HepG2 (cell line): ENCODE results near the gene TBX6. TPM values are rescaled to one million over a fixed set of nuclear protein-coding genes. Genes with fewer than 3 reads are reported as not detected.

ENCODE experiments used
- CREM ChIP-seq, 2 experiments: sonication (generic) in 1 of 2; formaldehyde crosslinking in 1 of 2; IDR thresholded peaks; 2 replicates each; pipeline versions ENCODE4 v1.4.0 to v1.6.1; 2016 to 2020; ENCODE audit warnings: antibody characterized with exemption in 1 of 2, mild to moderate bottlenecking in 1 of 2, missing genetic modification reagents in 1 of 2
- GABPA ChIP-seq, 2 experiments: IDR thresholded peaks; 2 replicates each; pipeline ENCODE4 v1.6.1; 2011 to 2016; ENCODE audit warnings: low read depth in 2 of 2, low read length in 1 of 2, missing biosample characterization in 1 of 2, missing genetic modification characterization in 1 of 2
- HES4 ChIP-seq: sonication (generic); formaldehyde crosslinking; IDR thresholded peaks from 2 replicates; pipeline ENCODE4 v1.9.0; 2021; ENCODE audit warnings: mild to moderate bottlenecking, missing genetic modification reagents, borderline replicate concordance
- MAFG ChIP-seq: sonication (generic); formaldehyde crosslinking; IDR thresholded peaks from 2 replicates; pipeline ENCODE4 v1.5.1; 2020; ENCODE audit warnings: mild to moderate bottlenecking, missing genetic modification reagents
- NPAS2 ChIP-seq: sonication (generic); formaldehyde crosslinking; IDR thresholded peaks from 2 replicates; pipeline ENCODE4 v1.8.0; 2022; ENCODE audit warnings: mild to moderate bottlenecking, missing genetic modification reagents, borderline replicate concordance
- PITX1 ChIP-seq: sonication (generic); formaldehyde crosslinking; IDR thresholded peaks from 2 replicates; pipeline ENCODE4 v1.5.1; 2020; ENCODE audit warnings: mild to moderate bottlenecking, missing genetic modification reagents
- ZMAT3 ChIP-seq: sonication (generic); formaldehyde crosslinking; conservative IDR thresholded peaks from 2 replicates; pipeline ENCODE4 v1.7.0; 2021; ENCODE audit warnings: missing genetic modification reagents
- ZNF136 ChIP-seq: sonication (generic); formaldehyde crosslinking; IDR thresholded peaks from 2 replicates; pipeline ENCODE4 v1.8.1; 2022; ENCODE audit warnings: low read depth, mild to moderate bottlenecking, moderate library complexity, missing genetic modification reagents
- ZNF850 ChIP-seq: sonication (generic); formaldehyde crosslinking; conservative IDR thresholded peaks from 2 replicates; pipeline ENCODE4 v1.9.0; 2021; ENCODE audit warnings: mild to moderate bottlenecking, missing genetic modification reagents
- polyA plus RNA-seq, 8 experiments: library from polyadenylated mRNA; depleted of rRNA in 3 of 8; stranded (reverse) in 7 of 8; unstranded in 1 of 8; fragments of >200 nt; fragmentation: Illumina TruSeq in 4 of 8; extraction: Trizol in 4 of 8; gene quantifications; 2 replicates each; pipeline versions ENCODE4 v1.2.1 to v1.2.3, GENCODE V29; 2011 to 2016; ENCODE audit warnings: low read depth in 4 of 8, missing spikeins in 1 of 8, mixed read lengths in 1 of 8; ENCODE audit not compliant: insufficient read depth in 1 of 8
- total RNA-seq, 5 experiments: library from RNA; depleted of rRNA; stranded (reverse); fragments of >200 nt; fragmentation: Illumina TruSeq; extraction: Trizol; gene quantifications; 2 replicates each; pipeline ENCODE4 v1.2.3, GENCODE V29; 2016; ENCODE audit warnings: low read depth in 1 of 5
- TF ChIP-seq, protein P1 (sequence below): sonication (generic); formaldehyde crosslinking; IDR thresholded peaks from 2 replicates; pipeline ENCODE4 v1.5.0; 2020; ENCODE audit warnings: mild to moderate bottlenecking, missing genetic modification reagents
- TF ChIP-seq, protein P2 (sequence below): sonication (generic); formaldehyde crosslinking; IDR thresholded peaks from 2 replicates; pipeline ENCODE4 v1.8.0; 2023; ENCODE audit warnings: mild to moderate bottlenecking, missing genetic modification reagents
- TF ChIP-seq, protein P3 (sequence below): sonication (generic); formaldehyde crosslinking; IDR thresholded peaks from 2 replicates; pipeline ENCODE4 v1.4.0; 2020; ENCODE audit warnings: mild to moderate bottlenecking, missing genetic modification reagents
- TF ChIP-seq, protein P4 (sequence below): sonication (generic); formaldehyde crosslinking; IDR thresholded peaks from 2 replicates; pipeline ENCODE4 v1.8.1; 2022; ENCODE audit warnings: low read depth, mild to moderate bottlenecking, missing genetic modification reagents
- TF ChIP-seq, protein P5 (sequence below): IDR thresholded peaks from 2 replicates; pipeline ENCODE4 v1.6.1; 2016; ENCODE audit warnings: low read depth
- TF ChIP-seq, protein P6 (sequence below): sonication (generic); formaldehyde crosslinking; IDR thresholded peaks from 2 replicates; pipeline ENCODE4 v1.5.0; 2020; ENCODE audit warnings: missing genetic modification reagents
- TF ChIP-seq, protein P7 (sequence below): sonication (generic); formaldehyde crosslinking; IDR thresholded peaks from 2 replicates; pipeline ENCODE4 v1.5.0; 2020; ENCODE audit warnings: mild to moderate bottlenecking, missing genetic modification reagents, borderline replicate concordance

The TBX6 gene
- total and polyA plus RNA-seq, 2 of the 13 experiments (the other 11 are each of a cell fraction or from before 2014, with no cell fraction given): 0.24 to 0.42 TPM

DNA sequence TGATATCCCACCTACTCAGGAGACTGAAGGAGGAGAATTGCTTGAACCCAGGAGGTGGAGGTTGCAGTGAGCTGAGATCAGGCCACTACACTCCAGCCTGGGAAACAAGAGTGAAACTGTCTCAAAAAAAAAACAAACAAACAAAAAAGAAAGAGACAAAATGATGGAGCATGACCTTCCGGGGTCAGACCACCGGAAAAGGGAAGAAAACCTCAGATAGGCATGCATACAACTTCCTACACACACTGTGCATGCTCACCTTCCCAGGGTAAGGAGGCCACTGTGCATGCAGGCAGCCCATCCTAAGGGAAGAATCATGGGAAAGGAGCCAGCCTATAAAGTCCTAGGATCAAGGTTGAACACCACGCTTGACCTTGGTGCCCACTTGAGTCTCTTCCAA, 40.9 kb upstream of the TBX6 start (continued):
- TF ChIP-seq, protein P1, sequence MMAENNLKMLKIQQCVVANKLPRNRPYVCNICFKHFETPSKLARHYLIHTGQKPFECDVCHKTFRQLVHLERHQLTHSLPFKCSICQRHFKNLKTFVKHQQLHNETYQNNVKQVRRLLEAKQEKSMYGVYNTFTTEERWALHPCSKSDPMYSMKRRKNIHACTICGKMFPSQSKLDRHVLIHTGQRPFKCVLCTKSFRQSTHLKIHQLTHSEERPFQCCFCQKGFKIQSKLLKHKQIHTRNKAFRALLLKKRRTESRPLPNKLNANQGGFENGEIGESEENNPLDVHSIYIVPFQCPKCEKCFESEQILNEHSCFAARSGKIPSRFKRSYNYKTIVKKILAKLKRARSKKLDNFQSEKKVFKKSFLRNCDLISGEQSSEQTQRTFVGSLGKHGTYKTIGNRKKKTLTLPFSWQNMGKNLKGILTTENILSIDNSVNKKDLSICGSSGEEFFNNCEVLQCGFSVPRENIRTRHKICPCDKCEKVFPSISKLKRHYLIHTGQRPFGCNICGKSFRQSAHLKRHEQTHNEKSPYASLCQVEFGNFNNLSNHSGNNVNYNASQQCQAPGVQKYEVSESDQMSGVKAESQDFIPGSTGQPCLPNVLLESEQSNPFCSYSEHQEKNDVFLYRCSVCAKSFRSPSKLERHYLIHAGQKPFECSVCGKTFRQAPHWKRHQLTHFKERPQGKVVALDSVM (CRISPR knock-in tag): no peak
- TF ChIP-seq, protein P2, sequence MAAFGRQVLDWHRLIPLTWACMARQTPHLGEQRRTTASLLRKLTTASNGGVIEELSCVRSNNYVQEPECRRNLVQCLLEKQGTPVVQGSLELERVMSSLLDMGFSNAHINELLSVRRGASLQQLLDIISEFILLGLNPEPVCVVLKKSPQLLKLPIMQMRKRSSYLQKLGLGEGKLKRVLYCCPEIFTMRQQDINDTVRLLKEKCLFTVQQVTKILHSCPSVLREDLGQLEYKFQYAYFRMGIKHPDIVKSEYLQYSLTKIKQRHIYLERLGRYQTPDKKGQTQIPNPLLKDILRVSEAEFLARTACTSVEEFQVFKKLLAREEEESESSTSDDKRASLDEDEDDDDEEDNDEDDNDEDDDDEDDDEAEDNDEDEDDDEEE (CRISPR knock-in tag): no peak
- TF ChIP-seq, protein P3, sequence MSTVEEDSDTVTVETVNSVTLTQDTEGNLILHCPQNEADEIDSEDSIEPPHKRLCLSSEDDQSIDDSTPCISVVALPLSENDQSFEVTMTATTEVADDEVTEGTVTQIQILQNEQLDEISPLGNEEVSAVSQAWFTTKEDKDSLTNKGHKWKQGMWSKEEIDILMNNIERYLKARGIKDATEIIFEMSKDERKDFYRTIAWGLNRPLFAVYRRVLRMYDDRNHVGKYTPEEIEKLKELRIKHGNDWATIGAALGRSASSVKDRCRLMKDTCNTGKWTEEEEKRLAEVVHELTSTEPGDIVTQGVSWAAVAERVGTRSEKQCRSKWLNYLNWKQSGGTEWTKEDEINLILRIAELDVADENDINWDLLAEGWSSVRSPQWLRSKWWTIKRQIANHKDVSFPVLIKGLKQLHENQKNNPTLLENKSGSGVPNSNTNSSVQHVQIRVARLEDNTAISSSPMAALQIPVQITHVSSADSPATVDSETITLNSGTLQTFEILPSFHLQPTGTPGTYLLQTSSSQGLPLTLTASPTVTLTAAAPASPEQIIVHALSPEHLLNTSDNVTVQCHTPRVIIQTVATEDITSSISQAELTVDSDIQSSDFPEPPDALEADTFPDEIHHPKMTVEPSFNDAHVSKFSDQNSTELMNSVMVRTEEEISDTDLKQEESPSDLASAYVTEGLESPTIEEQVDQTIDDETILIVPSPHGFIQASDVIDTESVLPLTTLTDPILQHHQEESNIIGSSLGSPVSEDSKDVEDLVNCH (CRISPR knock-in tag): no peak
- TF ChIP-seq HES4 (CRISPR knock-in tag): no peak
- TF ChIP-seq CREM (IDR thresholded peaks at IDR 0.05): no peak
- no peak for TF ChIP-seq CREM (CRISPR knock-in tag; IDR thresholded peaks at IDR 0.05)
- no peak for TF ChIP-seq NPAS2 (CRISPR knock-in tag)
- no peak for TF ChIP-seq ZNF136 (CRISPR knock-in tag)
- TF ChIP-seq, protein P4, sequence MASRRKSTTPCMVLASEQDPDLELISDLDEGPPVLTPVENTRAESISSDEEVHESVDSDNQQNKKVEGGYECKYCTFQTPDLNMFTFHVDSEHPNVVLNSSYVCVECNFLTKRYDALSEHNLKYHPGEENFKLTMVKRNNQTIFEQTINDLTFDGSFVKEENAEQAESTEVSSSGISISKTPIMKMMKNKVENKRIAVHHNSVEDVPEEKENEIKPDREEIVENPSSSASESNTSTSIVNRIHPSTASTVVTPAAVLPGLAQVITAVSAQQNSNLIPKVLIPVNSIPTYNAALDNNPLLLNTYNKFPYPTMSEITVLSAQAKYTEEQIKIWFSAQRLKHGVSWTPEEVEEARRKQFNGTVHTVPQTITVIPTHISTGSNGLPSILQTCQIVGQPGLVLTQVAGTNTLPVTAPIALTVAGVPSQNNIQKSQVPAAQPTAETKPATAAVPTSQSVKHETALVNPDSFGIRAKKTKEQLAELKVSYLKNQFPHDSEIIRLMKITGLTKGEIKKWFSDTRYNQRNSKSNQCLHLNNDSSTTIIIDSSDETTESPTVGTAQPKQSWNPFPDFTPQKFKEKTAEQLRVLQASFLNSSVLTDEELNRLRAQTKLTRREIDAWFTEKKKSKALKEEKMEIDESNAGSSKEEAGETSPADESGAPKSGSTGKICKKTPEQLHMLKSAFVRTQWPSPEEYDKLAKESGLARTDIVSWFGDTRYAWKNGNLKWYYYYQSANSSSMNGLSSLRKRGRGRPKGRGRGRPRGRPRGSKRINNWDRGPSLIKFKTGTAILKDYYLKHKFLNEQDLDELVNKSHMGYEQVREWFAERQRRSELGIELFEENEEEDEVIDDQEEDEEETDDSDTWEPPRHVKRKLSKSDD: no peak
- TF ChIP-seq, protein P5, sequence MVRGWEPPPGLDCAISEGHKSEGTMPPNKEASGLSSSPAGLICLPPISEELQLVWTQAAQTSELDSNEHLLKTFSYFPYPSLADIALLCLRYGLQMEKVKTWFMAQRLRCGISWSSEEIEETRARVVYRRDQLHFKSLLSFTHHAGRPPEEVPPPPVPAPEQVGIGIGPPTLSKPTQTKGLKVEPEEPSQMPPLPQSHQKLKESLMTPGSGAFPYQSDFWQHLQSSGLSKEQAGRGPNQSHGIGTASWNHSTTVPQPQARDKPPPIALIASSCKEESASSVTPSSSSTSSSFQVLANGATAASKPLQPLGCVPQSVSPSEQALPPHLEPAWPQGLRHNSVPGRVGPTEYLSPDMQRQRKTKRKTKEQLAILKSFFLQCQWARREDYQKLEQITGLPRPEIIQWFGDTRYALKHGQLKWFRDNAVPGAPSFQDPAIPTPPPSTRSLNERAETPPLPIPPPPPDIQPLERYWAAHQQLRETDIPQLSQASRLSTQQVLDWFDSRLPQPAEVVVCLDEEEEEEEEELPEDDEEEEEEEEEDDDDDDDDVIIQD (CRISPR knock-in tag): no peak
- no peak for TF ChIP-seq ZNF850
- no peak for TF ChIP-seq MAFG
- TF ChIP-seq PITX1: no peak
- TF ChIP-seq GABPA (IDR thresholded peaks at IDR 0.05; ENCODE audit: low read depth, low read length): peak; percentile 47
- TF ChIP-seq GABPA (CRISPR knock-in tag; IDR thresholded peaks at IDR 0.05; ENCODE audit: low read depth): peak; percentile 88
- no peak for TF ChIP-seq ZMAT3 (CRISPR knock-in tag)
- TF ChIP-seq, protein P6, sequence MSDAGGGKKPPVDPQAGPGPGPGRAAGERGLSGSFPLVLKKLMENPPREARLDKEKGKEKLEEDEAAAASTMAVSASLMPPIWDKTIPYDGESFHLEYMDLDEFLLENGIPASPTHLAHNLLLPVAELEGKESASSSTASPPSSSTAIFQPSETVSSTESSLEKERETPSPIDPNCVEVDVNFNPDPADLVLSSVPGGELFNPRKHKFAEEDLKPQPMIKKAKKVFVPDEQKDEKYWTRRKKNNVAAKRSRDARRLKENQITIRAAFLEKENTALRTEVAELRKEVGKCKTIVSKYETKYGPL (CRISPR knock-in tag): no peak
- TF ChIP-seq, protein P7, sequence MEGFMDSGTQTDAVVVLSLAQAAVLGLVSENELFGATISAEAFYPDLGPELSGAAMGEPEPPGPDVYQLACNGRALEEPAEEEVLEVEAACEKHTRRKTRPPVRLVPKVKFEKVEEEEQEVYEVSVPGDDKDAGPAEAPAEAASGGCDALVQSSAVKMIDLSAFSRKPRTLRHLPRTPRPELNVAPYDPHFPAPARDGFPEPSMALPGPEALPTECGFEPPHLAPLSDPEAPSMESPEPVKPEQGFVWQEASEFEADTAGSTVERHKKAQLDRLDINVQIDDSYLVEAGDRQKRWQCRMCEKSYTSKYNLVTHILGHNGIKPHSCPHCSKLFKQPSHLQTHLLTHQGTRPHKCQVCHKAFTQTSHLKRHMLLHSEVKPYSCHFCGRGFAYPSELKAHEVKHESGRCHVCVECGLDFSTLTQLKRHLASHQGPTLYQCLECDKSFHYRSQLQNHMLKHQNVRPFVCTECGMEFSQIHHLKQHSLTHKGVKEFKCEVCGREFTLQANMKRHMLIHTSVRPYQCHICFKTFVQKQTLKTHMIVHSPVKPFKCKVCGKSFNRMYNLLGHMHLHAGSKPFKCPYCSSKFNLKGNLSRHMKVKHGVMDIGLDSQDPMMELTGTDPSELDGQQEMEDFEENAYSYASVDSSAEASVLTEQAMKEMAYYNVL: no peak
